Lung (tissue), 12 donors: ENCODE measurements around the gene TGM2. TPM values are rescaled to one million over a fixed set of nuclear protein-coding genes. Genes with fewer than 3 reads are reported as not detected.

Experiments
- ATAC-seq: fragments of 200-7000 bp; cut with Tn5 transposase; one replicate; pipeline ENCODE4 v1.9.1; 2020; ENCODE audit warnings: moderate number of reproducible peaks; ENCODE audit not compliant: insufficient read depth, low FRiP score
- DNase-seq, 3 donors: peaks; one replicate each; pipeline ENCODE4 v3.0.0-alpha.2; 2013 to 2017
- H3K27ac ChIP-seq, 2 donors: one replicate each; pipeline ENCODE4 v1.5.1; 2013; ENCODE audit warnings: mild to moderate bottlenecking in 2 of 2, moderate library complexity in 2 of 2, control low read depth in 1 of 2, inconsistent platforms in 1 of 2, low read depth in 1 of 2, low read length in 1 of 2
- H3K27me3 ChIP-seq, 3 donors: one replicate each; pipeline ENCODE4 v1.5.1; 2013; ENCODE audit warnings: low read length in 2 of 3; ENCODE audit not compliant: control insufficient read depth in 3 of 3, insufficient read depth in 3 of 3
- H3K36me3 ChIP-seq, 4 donors: one replicate each; pipeline ENCODE4 v1.5.1; 2013; ENCODE audit warnings: low read length in 4 of 4, mild to moderate bottlenecking in 1 of 4, moderate library complexity in 1 of 4; ENCODE audit not compliant: control insufficient read depth in 4 of 4, insufficient read depth in 4 of 4
- H3K4me1 ChIP-seq, 5 donors: one replicate each; pipeline ENCODE4 v1.5.1; 2013; ENCODE audit warnings: low read length in 5 of 5, mild to moderate bottlenecking in 2 of 5, moderate library complexity in 1 of 5; ENCODE audit not compliant: control insufficient read depth in 5 of 5, insufficient read depth in 5 of 5
- H3K4me3 ChIP-seq: one replicate; pipeline ENCODE4 v1.5.1; 2013; ENCODE audit warnings: mild to moderate bottlenecking, control low read depth, moderate library complexity
- H3K9ac ChIP-seq, 2 donors: one replicate each; pipeline ENCODE4 v1.5.1; 2013; ENCODE audit warnings: low read length in 2 of 2, control low read depth in 1 of 2; ENCODE audit not compliant: insufficient read depth in 1 of 2
- H3K9me3 ChIP-seq, 4 donors: one replicate each; pipeline ENCODE4 v1.5.1; 2013; ENCODE audit warnings: low read length in 3 of 4, mild to moderate bottlenecking in 1 of 4, moderate library complexity in 1 of 4; ENCODE audit not compliant: control insufficient read depth in 4 of 4, insufficient read depth in 3 of 4
- CTCF ChIP-seq: IDR thresholded peaks from 2 replicates; pipeline ENCODE4 v1.5.1; 2012; ENCODE audit warnings: mild to moderate bottlenecking; ENCODE audit errors: control extremely low read depth, extremely low read depth
- WGBS, 2 donors: extraction: QIAGEN DNeasy Blood & Tissue Kit; methylation state at CpG; one replicate each; pipeline ENCODE4 v1.1.7; 2013; 5-methylcytosine and 5-hydroxymethylcytosine counted together
- polyA plus RNA-seq, 2 donors: library from polyadenylated mRNA; stranded (reverse); fragments of 200-250 nt; gene quantifications; one replicate each; pipeline ENCODE4 v1.2.1, GENCODE V29; 2013
- total RNA-seq, 2 donors: library from RNA; depleted of rRNA in 1 of 2; stranded (reverse); fragments of >200 nt in 1 of 2; gene quantifications; one replicate each; pipeline ENCODE4 v1.2.1, GENCODE V29; 2014 to 2021
- donor health status: control.
- donor health status: control.
- donor health status: Bipolar disorder and iron deficiency.
- donor health status: healthy.
- donor health status: DM: yes; HTN: yes; CAD: no.

The TGM2 gene
- total and polyA plus RNA-seq, 4 donors: 85.0 to 476 (median 325) TPM

GRCh38 chr20:38212806-38213606 lies 47.9 kb upstream of the TGM2 start:
- no peak for ATAC-seq
- WGBS, 2 donors: 78 to 80% methylated on average over 17 to 18 of the region's 18 CpGs
- DNase-seq: no peak
- H3K4me3 ChIP-seq: no peak overlapping the region
- no peak overlapping the region for H3K27ac ChIP-seq
- peaks cover 0 to 17% (median 4%) of the 10 kb centered on the region in 5 donors for H3K4me1 ChIP-seq
- TF ChIP-seq CTCF: no peak
- no peaks in the 10 kb centered on the region for H3K36me3 ChIP-seq
- H3K9ac ChIP-seq: no peak overlapping the region
- no peaks in the 10 kb centered on the region for H3K27me3 ChIP-seq
- H3K9me3 ChIP-seq: no peaks in the 10 kb centered on the region

GRCh38 chr20:38211200-38212097 lies 46.4 kb upstream of the TGM2 start:
- DNase-seq (no peak), ATAC-seq (no peak)
- 72 to 76% methylated on average over 9 of the region's 9 CpGs for WGBS, 2 donors
- no peaks in the 10 kb centered on the region for H3K36me3 ChIP-seq
- TF ChIP-seq CTCF: no peak
- H3K4me3 ChIP-seq: no peak overlapping the region
- H3K4me1 ChIP-seq: peaks cover 0 to 17% (median 4%) of the 10 kb centered on the region in 5 donors
- H3K9me3 ChIP-seq: no peaks in the 10 kb centered on the region
- H3K27me3 ChIP-seq: no peaks in the 10 kb centered on the region
- no peak overlapping the region for H3K9ac ChIP-seq
- H3K27ac ChIP-seq: peak overlapping the region in 1 of 2 donors; percentile 17

- Histone ChIP-seq H3K27me3 (no peaks in the 10 kb centered on the region), H3K9ac (no peak overlapping the region), H3K4me1 (peaks cover 0 to 17% (median 4%) of the 10 kb centered on the region in 5 donors), H3K4me3 (no peak overlapping the region), H3K36me3 (no peaks in the 10 kb centered on the region), H3K27ac (no peak overlapping the region), H3K9me3 (no peaks in the 10 kb centered on the region)
- no peak for DNase-seq
- TF ChIP-seq CTCF: no peak
- WGBS, 2 donors: 51 to 57% methylated on average over 6 of the region's 6 CpGs
- ATAC-seq: no peak
These were observed 45.7 kb upstream of the TGM2 start for GRCh38 chr20:38210741-38211140.
